ENCODE measurements around the gene C10orf90.
A peak's percentile ranks its signal among the peaks of the same experiment; 100 is the strongest.
"Not testable (repeated sequence)": the region's sequence is repeated elsewhere in the genome, so short reads cannot be mapped to it uniquely, and the experiment has no call there.

Gene C10orf90

DNA sequence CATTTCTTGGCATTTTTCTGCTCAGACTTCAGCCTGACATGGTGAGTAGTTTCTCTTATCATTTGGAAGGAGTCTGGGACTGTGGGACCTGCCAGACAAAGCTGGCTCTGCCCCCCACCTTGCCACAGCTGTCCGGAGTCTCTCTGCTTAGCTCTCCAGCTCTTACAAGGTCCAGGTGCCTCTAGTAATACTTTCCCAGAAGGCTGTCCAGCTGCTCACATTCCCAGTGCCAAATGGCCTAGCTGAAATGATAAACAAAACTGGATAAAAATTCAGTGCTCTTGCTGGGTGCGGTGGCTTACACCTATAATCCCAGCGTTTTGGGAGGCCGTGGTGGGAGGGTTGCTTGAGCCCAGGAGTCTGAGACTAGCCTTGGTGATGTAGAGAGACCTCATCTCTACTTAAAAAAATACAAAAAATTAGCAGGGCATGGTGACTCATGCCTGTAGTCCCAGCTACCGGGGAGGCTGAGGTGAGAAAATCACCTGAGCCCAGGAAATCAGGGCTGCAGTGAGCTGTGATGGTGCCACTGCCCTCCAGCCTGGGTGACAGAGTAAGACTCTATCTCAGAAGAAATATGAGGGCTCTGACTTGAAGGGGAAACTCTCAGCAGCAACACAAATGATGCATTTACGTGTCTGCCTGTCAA is 86.8 kb downstream of the C10orf90 start:
- DNase-seq (ENCODE audit: low spot score): no peak

DNA sequence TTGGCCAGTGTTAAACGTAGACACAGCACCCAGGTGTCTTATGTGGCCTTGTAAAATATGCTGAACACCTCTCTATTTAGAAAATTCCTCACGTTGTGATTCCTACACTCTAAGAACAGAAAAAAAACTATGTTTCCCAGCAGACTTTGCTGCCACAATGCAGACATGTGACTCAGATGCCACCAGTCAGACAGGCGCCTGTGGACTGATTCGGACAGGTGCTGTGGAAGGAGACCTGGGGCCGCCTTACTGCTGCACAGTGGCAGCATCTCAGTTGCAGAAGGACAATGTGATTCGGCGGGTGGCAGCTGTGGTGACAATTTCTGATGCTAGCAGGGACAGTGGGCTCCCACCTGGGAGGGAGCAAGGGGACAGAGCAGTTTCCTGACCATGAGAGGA is 88.8 kb downstream of the C10orf90 start:
- no peak for DNase-seq (ENCODE audit: low spot score)

DNA sequence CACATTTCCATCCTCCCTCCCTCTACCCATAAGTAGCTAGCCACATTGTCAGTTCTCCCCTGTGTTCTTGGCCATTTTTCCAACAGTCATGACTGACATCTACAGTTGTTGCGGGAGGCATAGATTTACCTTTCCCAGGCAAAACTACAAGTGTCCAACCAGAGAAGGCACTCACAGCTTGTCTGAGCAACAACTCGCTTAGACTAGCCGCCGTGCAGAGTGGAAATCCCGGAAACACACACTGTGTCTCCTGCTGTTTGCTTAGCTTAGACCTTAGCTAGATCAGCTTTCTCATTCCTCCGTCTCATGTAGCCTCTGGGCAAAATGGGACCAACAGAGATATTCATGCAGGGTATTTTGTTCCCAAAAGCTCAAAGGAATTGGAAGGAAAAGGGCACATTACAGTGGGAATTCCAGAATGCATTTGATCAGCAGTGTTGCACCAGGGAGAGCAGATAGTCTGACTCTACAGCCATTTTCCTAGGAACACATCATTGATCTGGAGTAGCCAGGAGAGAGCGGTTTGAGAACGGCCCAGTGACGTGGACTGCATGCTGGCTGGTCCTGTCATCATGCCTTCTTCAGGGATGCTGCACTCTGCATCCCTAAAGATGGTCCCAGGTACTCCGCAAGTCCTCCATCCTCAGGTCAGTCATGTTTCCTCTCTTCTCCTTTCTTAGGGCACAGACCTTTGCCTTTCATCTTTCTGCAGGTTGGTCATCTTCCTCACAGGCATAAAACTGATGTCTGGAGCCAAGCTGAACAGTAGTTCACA is 89.4 kb downstream of the C10orf90 start:
- DNase-seq (ENCODE audit: low spot score): no peak

DNA sequence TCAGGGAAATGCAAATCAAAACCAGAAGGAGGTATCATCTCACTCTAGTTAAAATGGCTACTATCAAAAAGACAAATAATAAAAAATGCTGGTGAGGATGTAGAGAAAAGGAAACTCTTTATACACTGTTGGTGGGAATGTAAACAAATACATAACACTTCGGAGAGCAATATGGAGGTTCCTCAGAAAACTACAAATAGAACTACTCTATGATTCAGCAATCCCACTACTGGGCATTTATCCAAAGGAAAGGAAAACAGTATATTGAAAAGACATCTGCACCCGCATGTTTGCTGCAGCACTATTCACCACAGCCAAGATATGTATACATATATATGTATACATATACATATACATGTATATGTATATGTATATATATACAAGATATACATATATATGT is 94.2 kb downstream of the C10orf90 start:
- DNase-seq (ENCODE audit: low spot score): no peak

DNA sequence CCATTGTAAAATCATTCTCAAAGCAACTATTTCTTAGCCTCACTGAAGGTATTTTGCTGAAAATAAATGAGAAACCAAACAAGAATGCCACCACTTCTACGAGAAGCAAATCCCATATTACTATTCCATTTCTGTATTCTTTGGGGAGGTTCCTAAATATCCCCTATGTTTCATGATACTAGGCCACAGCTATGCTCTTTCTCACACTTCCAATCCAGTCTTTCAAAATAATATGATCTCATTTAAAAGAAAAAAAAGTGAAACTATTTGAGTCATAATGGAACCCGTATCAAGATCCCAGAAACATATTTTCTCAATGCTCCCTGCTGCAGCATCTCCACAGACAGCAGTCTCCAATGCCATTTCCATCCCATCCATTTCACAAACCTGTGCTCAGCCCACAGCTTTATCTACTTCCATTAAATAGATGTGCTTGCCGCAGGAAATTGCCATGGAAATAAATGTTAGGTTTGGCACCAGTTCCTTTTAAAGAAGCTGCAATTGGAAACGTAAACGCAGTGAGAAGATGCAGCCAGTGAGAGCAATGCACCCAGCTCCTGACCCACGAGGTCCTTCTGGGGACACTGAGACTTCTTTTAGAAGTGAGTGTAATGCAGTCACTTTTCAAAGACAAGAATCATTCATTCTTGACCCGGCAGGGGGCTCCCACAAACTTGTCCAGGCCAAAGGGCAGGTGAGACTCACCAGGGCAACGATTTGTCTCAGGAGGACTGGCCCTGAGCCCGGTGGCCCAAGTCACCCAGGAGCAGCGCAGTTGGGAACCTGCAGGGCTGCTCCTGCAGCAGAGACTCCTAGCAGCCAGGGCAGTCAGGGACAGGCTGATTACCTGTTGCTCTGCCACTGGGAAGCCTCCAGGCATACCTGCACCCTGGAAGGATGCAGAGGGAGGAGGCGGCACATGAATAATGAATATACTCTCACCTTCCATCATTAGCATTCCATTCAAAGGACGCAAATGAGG is 99.6 kb downstream of the C10orf90 start:
- DNase-seq (ENCODE audit: low spot score): no peak

DNA sequence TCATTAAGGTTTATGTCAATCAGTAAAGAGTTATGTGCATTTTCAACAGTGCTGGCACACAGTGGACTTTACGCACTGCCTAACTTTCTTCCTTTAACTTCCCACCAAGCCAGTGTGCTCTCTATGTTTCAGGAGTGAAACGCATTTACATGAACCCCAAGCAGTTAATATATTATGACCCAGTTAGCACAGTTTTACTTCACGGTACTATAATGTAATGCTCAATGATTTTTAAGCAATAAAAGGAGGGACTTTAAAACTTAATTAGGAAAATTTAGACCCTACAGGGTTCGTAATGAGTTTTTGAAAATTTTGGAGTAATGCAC is 100.3 kb downstream of the C10orf90 start:
- no peak for DNase-seq (ENCODE audit: low spot score)

DNA sequence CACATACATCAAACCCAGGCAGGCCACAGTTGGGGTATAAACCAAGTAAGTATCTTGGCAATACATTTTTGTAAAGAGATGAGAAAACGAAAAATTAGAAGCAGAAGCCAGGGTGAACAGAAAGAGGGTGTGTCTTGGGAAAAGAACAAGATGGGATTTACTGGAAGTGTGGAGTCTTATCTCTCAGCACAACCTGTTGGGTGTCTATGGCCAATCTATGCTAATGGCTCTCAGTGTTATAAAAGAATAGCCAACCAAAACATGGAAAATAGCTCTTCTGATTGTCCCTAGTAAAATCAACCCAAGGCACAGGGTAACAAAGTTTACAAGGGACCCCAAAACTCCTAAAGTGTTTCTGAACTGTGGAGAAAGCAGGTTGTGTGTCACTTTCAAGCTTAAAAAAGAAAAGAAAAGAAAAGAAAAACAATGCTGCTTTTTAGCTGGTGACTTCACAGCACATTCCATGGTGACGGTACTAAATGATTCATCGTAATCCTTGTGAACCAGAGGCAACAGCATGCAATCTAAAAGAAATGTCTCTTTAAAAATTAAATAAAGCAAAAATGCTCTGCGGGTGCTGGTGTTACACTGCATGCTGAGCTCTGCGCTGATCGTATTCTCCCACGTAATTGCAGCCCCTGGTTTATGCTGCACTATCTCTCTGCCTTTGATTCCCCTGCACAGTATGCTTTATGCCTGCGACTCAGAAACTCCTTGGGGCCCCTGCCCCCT is 100.8 kb downstream of the C10orf90 start:
- no peak for DNase-seq (ENCODE audit: low spot score)

DNA sequence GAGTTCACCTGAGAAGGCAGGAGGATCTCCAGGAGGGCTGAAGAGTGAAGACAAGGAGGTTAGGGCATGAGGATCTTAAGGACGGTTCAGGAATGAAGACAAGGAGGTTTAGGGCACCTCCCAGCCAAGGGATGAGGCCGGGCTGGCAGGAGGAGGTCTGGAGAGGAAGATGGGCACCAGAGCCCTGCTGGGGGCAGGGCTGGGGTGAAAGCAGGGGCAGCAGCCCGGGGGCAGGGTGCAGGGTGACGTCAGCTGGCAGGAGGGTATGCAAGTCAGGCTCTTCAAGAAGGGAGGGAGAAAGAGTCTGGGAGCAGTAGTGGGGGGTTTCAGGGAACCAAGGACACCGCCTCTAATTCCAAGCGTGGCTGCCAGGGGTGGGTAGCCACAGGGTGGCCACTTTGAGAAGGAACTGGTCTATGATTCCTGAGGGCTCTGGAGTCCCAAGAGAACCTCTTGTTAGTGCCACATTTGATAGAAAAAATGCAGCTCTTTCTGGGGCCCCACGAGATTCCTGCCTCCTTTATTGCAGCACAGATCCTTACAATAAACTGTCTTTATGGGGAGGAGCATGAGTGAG is 101.6 kb downstream of the C10orf90 start:
- no peak for DNase-seq (ENCODE audit: low spot score)

DNA sequence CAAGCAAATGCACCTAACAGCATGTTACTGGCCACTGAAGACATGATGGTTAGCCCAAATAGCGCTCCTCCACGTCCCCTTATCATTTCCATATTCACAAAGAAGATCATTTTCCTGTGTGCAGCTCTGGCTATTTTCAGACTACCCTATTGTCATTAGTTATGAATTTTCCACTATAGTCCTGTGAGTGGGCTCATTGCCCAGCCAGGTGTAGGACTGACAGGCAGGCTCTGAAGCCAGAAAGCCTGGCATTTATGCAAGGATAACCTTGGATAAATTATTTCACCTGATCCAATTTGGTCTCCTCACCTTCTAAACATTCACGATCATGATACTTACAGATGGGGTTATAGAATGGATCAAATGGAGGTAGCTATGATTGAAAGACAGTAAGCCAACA is 104.6 kb downstream of the C10orf90 start:
- no peak for DNase-seq (ENCODE audit: low spot score)

DNA sequence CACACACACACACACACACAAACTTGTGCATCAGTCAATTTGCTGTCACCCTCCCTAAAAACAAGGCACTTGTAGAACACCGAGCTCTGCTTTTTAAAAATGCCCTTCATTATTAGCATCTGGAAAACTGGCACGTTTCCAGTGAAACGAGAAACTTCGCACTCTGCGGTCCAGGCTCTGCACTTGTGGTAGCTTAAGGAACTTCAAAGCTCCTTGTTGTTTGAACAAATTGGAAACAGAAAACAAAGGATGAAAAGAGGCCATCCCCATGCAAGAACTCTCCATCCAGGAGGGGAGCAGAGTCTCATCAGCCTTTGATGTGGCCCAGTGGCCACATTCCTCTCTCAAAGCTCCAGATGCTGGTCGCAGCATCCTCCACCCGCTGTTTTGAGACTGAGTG is 105.1 kb downstream of the C10orf90 start:
- DNase-seq (ENCODE audit: low spot score): no peak

DNA sequence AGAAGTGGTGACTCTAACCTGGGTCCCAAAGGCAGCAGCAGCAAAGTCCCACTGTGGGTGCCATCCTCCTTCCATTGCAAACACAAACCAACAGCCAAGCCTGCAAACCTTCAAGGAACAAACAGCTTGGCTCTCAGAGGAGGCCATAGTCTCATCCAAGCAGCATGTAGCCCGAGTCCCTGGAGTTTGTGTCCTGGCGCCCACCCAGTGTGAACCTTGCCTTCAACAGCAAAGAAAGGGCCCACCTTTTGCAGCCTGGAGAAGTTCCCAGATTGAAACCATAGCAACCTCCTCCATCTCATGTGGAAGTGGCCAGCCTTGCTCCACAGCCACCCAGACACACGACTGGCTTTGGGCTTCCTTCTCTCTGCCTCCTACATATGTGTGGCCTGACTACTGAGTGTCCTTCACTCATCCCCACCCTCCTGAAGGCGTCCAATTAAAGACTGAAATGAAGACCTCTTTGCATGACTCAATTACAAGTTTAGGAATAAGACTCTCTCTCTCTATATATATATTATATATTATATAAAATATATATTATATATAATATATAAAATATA is 106.1 kb downstream of the C10orf90 start:
- DNase-seq (ENCODE audit: low spot score): no peak

DNA sequence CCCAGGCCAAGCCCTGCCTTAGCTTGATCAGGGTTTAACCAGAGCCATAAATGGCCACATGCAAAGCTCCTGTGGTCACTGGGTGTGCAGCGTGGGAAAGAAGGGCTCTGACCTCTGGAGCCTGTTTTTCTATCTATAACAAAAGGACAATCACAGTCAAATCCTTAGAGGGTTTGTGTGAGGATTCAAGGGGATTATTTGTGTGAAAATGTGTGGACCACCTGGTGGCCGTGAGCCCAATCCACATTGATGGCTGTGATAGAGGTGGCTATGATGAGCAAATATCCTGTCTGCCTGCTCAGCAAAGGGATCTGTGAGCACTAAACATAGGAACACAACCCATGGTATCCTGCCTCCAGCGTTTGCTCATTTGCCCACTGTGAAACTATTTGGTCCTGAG is 107.1 kb downstream of the C10orf90 start:
- no peak for DNase-seq (ENCODE audit: low spot score)

DNA sequence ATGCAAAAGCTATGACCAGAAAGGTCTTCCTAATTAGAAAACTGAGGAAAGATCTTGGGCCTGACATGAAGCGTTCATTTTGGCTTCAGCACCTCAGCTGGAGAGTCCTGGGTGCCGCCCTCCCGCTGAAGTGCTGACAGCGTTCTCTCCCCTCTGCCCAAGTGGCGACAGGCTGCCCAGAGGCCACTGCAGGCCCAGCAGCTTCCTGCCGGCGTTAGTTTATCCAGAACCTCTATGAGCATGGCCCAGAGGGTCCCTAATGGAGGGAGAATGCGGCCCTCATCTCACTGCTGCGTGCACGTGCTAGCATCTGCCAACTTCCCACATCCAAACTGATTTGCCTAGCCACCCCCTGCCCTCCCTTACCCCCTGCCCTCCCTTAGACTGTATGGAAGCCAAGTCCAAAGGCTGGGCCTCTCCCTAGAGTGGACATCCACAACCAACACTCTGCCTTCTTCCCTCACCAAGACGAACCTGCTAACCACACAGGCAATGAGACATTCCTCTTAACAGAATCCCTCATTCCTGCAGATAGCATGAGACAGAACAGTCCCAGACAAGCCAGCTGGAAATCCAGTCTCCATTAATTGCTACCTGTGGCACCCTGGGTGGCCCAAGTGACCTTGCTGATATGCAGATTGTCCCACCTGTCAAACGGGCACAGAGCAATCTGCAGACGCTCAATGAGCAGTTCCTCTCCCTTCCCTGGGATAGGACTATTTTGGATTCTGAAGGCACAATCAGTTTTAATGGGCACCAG is 108.4 kb downstream of the C10orf90 start:
- DNase-seq (ENCODE audit: low spot score): no peak

DNA sequence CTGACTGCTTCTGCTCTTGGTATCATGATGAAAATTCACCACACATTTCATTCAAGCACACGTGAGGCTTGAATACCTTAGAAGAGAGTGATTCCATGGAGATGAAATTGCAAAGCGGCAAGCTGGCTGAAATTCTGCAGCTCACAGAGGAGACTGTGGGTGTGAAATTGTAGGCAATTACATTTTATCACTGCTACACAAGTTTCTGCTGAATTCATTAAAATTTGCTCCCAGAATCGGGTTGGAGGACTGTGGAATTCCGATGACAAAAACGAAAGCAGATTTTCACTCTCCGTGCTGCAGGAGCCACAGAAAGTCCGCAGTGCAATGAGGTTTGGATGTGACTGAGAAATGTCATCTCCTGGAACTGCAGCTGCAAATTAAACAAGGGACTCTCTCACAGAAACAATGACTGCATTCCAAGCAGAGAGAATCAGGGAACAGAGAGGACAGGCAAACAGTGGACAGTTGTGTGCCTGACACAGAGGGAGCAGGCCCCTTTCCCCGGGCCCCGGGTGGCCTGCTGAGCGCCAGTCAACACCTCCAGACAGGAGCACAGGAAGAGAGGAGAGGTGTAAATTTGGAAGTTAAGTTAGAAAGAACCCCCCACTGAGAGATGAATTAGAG is 109.1 kb downstream of the C10orf90 start:
- DNase-seq (ENCODE audit: low spot score): peak; percentile 35

DNA sequence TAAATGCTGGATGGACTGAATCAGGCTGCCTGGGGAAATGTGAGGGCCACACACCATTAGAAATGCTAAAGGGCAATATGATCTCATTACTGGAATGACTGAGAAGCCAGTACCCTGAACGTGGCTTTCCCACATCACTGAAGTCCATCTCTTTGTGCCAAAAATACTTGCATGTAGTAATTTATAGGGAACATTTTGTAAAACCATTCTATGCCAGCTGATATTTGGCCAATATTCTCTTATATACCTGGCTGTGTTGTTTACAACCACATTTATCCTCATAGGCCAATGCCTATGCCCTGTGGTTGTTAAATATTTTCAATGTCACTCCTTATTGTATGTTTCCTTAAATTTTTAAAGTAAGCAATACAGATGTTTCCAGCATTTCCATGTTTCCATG is 111.6 kb downstream of the C10orf90 start:
- DNase-seq (ENCODE audit: low spot score): no peak

DNA sequence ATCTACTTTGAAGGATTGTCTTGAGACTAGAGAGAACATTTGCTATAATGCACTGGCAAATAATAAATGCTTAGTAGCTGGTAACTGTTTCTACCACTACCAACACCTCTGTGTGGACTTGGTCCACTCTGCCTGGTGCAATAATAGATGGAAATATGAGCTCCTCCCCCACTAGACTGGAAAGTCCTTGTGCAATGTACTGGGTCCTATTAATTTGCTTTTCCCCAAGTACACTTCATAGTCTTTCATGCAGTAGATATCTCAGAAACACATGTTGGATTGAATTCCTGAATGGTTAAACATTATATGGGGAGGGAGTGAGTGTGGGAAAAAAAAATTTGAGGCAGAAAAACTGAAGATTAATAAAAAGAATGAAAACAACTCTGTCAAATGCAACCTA is 119.3 kb downstream of the C10orf90 start:
- no peak for DNase-seq (ENCODE audit: low spot score)

DNA sequence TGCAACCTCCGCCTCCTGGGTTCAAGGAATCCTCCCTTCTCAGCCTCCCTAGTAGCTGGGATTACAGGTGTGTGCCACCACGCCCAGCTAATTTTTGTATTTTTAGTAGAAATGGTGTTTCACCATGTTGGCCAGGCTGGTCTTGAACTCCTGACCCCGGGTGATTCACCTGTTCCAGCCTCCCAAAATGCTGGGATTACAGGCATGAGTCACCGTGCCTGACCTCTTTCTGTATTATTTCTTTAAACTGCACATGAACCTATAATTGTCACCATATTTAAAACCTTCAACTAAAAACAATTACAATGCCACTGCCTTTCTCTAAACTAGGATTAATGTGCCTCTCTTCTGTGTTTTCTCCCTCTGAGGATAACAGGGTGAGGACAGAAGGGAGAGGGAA is 119.9 kb downstream of the C10orf90 start:
- not testable (repeated sequence) for DNase-seq (ENCODE audit: low spot score)

DNA sequence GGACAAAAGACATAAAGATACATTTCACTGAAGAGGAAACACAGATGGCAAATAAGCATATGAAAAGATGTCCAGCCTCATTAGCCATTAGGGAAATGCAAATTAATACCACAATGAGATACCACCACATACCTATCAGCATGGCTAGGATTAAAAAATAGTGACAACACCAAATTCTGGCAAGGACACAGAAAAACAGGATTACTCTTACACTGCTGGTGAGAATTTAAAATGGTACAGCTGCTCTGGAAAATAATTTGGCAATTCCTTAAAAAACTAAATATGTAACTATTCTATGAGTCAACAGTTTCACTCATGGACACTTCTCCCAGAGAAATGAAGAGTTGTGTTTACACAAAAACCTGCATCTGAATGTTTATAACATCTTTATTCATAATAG is 121.1 kb downstream of the C10orf90 start:
- DNase-seq (ENCODE audit: low spot score): no peak

DNA sequence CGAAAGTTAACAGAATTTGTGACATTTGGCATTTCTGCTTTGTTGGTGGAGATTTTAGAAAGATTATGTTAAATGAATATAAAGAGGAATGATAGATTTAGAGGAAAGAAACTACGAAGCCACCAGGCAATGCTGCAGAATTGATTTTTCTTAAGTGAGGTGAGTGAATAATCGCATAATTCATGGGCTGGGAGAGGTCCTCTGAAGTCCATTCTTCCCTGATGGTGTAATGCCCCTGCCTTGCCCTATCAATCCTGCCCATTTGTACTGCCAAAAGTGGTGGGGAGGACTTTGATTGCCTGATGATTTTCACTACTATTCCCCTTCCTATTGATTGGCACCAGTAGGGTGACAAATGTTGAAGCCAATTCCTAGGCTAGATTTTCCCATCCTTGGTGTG is 125.9 kb downstream of the C10orf90 start:
- DNase-seq (ENCODE audit: low spot score): no peak

DNA sequence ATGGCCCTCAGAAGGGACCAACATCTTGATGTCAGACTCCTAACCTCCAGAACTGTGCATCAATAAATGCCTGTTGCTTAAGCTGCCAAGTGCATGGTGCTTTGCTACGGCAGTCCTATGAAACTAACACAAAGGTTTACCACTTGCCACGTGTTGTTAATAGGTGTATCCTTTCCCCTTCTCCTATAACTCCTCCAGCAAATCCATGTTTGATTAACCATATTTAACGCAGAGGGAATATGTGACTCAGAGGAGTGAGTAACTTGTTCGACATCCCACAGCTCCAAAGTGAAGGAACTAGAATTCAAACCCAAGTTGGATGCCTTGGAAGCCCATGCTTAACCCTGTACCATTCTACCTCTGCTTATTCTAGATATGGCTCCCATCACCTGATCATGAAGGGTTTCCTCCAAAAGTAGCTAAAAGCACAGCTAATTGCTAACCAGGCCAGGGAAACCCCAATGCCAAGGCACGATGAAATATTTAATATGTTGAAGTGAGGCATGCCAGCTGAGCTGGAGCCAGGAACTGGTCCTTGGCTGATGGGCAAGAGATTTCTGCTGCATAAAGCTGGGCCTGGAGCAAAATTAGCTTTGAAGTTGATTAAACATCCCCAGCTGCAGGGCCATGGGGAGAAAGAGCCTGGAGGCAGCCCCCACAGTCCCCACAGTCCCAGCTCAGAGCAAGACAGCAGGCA is 131.9 kb downstream of the C10orf90 start:
- DNase-seq (ENCODE audit: low spot score): no peak
